ENCODE measurements around the gene ADORA2A.

Gene ADORA2A

GRCh38 chr22:24427500-24428164, at the start of gene ADORA2A:
Gene ADORA2A (plus strand): TSS chr22:24427599. CDS start chr22:24433405, 5,806 bp downstream.
- H3K4me3 ChIP-seq (ENCODE audit: low read depth, low read length) = no peak within 1 kb of the TSS
- TF ChIP-seq, protein P1, sequence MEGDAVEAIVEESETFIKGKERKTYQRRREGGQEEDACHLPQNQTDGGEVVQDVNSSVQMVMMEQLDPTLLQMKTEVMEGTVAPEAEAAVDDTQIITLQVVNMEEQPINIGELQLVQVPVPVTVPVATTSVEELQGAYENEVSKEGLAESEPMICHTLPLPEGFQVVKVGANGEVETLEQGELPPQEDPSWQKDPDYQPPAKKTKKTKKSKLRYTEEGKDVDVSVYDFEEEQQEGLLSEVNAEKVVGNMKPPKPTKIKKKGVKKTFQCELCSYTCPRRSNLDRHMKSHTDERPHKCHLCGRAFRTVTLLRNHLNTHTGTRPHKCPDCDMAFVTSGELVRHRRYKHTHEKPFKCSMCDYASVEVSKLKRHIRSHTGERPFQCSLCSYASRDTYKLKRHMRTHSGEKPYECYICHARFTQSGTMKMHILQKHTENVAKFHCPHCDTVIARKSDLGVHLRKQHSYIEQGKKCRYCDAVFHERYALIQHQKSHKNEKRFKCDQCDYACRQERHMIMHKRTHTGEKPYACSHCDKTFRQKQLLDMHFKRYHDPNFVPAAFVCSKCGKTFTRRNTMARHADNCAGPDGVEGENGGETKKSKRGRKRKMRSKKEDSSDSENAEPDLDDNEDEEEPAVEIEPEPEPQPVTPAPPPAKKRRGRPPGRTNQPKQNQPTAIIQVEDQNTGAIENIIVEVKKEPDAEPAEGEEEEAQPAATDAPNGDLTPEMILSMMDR (IDR thresholded peaks at IDR 0.05; ENCODE audit: low read depth, low read length) = no peak

- no peak overlapping the region for H3K4me3 ChIP-seq (ENCODE audit: low read depth, low read length)
- TF ChIP-seq, protein P1 (IDR thresholded peaks at IDR 0.05; ENCODE audit: low read depth, low read length) = no peak
Observed at GRCh38 chr22:24379536-24379935, 47.9 kb upstream of the ADORA2A start.

DNA sequence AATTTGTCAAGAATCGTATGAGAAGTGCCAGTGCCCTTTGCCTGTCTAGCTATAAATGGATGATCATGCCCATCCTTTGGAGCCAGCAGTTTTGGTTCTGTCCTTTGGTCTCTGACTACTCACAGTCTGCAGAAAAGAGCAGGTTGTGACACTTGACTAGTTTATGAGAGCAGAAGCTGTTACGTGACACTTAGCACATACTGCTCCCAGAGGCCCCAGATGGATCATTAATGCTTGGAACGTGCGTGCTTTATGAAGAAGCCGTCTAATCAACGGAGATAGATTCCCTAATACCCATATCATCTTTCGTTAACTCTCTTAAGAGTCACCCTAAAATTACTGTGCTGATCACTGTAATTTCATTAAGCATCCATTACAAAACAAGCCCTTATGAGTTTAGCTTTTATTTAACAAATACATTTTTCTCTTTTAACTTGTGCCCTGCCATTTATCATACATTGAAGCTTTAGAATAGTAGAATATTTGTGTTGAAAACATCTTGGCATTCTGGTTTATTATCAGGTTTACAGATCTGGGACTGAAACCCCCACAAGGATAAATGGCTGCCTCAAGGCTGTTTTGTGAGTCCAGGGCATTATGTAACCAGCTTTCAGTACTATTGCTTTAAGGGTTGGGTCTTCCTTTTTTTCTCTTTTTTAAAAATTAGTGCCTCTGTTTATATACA, 47.0 kb upstream of the ADORA2A start:
- no peak overlapping the region for H3K4me3 ChIP-seq (ENCODE audit: low read depth, low read length)
- TF ChIP-seq, protein P1 (IDR thresholded peaks at IDR 0.05; ENCODE audit: low read depth, low read length) = no peak

DNA sequence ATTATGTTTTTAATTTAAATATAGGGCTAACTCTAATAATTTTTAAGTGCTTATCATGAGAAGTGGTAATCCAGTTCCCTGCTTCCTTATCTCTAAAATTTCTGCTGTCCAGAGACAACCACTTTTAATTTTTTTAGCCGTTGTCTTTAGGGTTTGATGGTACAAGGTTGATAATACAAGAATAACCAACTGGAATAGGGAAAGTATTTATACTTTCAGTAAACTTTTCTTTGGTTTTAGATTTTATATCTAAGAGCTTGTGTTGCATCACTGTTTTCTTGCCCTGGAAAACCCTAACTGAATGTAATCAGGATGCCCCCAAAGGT, 46.5 kb upstream of the ADORA2A start:
- TF ChIP-seq, protein P1 (IDR thresholded peaks at IDR 0.05; ENCODE audit: low read depth, low read length) = no peak
- H3K4me3 ChIP-seq (ENCODE audit: low read depth, low read length) = no peak overlapping the region

DNA sequence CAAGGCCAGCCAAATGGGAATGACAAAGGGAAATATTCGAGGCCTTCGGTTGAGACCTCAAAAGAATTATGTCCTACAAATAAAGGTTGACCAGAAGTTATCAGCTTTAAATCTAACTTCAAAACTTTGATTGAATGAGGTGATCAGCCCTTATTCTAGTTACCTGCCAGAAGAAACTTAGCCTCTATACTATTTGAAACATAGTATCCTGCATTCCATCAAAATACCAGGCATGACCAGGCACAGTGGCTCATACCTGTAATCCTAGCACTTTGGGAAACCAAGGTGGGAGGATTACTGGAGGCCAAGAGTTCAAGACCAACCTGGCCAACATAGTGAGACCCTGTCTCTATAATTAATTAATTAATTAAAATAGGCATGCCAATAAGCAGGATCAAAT, 44.3 kb upstream of the ADORA2A start:
- TF ChIP-seq, protein P1 (IDR thresholded peaks at IDR 0.05; ENCODE audit: low read depth, low read length) = no peak
- no peak overlapping the region for H3K4me3 ChIP-seq (ENCODE audit: low read depth, low read length)

GRCh38 chr22:24384131-24384530, 43.3 kb upstream of the ADORA2A start:
- H3K4me3 ChIP-seq (ENCODE audit: low read depth, low read length) = no peak overlapping the region
- TF ChIP-seq, protein P1 (IDR thresholded peaks at IDR 0.05; ENCODE audit: low read depth, low read length) = no peak

DNA sequence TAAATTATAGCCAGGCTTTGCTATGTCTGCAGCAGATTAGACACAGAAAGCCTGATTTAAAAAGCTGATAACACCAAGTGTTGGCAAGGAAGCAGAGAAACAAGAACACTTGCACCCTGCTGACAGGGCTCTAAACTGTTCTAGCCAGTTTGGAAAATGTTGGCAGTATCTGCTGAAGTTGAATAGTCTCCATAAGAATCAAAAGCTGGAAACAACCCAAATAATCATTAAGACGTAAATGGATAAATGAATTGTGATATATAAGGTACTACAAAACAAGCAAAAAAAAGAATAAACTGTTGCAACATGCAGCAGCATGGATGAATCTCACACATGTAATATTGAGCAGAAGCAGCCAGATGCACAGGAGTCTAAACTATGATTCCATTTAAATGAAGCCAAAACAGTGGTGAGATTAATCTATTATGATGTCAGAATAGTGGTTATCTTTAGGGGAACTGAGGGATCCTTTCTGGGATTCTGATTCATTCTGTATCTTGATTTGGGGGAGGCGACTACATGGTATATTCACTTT, 40.4 kb upstream of the ADORA2A start:
- H3K4me3 ChIP-seq (ENCODE audit: low read depth, low read length) = no peak overlapping the region
- TF ChIP-seq, protein P1 (IDR thresholded peaks at IDR 0.05; ENCODE audit: low read depth, low read length) = no peak
